ENCODE measurements around the gene CELSR1. TPM values are rescaled to one million over a fixed set of nuclear protein-coding genes. Genes with fewer than 3 reads are reported as not detected.

Gene CELSR1
- total RNA-seq, 1 donor from 2014 or later: 7.7 TPM

DNA sequence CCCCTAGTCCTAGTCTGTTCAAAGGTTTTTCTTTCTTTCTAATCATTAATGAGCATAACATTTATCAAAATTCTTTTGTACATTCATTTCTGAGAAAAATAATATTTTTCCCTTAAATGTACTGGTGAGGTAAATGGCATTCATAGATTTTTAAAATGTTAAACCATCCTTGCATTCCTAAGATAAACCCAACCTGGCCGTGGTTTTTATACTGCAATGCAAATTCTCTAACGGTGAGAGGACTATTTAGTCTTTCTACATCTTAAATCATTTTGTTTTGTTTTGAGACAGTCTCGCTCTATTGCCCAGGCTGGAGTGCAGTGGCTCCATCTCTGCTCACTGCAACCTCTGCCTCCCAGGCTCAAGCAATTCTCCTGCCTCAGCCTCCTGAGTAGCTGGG is 161.3 kb downstream of the CELSR1 start:
- TF ChIP-seq, protein P1, sequence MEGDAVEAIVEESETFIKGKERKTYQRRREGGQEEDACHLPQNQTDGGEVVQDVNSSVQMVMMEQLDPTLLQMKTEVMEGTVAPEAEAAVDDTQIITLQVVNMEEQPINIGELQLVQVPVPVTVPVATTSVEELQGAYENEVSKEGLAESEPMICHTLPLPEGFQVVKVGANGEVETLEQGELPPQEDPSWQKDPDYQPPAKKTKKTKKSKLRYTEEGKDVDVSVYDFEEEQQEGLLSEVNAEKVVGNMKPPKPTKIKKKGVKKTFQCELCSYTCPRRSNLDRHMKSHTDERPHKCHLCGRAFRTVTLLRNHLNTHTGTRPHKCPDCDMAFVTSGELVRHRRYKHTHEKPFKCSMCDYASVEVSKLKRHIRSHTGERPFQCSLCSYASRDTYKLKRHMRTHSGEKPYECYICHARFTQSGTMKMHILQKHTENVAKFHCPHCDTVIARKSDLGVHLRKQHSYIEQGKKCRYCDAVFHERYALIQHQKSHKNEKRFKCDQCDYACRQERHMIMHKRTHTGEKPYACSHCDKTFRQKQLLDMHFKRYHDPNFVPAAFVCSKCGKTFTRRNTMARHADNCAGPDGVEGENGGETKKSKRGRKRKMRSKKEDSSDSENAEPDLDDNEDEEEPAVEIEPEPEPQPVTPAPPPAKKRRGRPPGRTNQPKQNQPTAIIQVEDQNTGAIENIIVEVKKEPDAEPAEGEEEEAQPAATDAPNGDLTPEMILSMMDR (IDR thresholded peaks at IDR 0.05; ENCODE audit: unreplicated experiment): no peak
- H3K4me1 Mint-ChIP-seq (ENCODE audit: unreplicated experiment): peaks cover 10% of the 10 kb centered on the region
- H3K4me3 Mint-ChIP-seq (ENCODE audit: unreplicated experiment): peak overlapping the region; percentile 37
- H3K9me3 Mint-ChIP-seq (ENCODE audit: unreplicated experiment): peaks cover 4% of the 10 kb centered on the region
- H3K27ac Mint-ChIP-seq (ENCODE audit: unreplicated experiment): peak overlapping the region; percentile 11
- no peak for DNase-seq (ENCODE audit: low spot score)
- H3K36me3 Mint-ChIP-seq (ENCODE audit: low read depth, unreplicated experiment): peaks cover 14% of the 10 kb centered on the region
- peaks cover 14% of the 10 kb centered on the region for H3K27me3 Mint-ChIP-seq (ENCODE audit: unreplicated experiment)

- DNase-seq (ENCODE audit: low spot score): no peak
- no peak overlapping the region for H3K27ac Mint-ChIP-seq (ENCODE audit: unreplicated experiment)
- TF ChIP-seq, protein P1 (IDR thresholded peaks at IDR 0.05; ENCODE audit: unreplicated experiment): no peak
- peaks cover 10% of the 10 kb centered on the region for H3K4me1 Mint-ChIP-seq (ENCODE audit: unreplicated experiment)
- H3K36me3 Mint-ChIP-seq (ENCODE audit: low read depth, unreplicated experiment): peaks cover 14% of the 10 kb centered on the region
- H3K4me3 Mint-ChIP-seq (ENCODE audit: unreplicated experiment): peak overlapping the region; percentile 65
- peaks cover 4% of the 10 kb centered on the region for H3K9me3 Mint-ChIP-seq (ENCODE audit: unreplicated experiment)
- peaks cover 17% of the 10 kb centered on the region for H3K27me3 Mint-ChIP-seq (ENCODE audit: unreplicated experiment)
These were observed 162.6 kb downstream of the CELSR1 start for GRCh38 chr22:46374663-46375474.

- no peak for DNase-seq (ENCODE audit: low spot score)
- Mint-ChIP-seq H3K4me1 (ENCODE audit: unreplicated experiment) (peaks cover 10% of the 10 kb centered on the region), H3K4me3 (ENCODE audit: unreplicated experiment) (peak overlapping the region; percentile 21), H3K36me3 (ENCODE audit: low read depth, unreplicated experiment) (peaks cover 14% of the 10 kb centered on the region), H3K27ac (ENCODE audit: unreplicated experiment) (no peak overlapping the region), H3K27me3 (ENCODE audit: unreplicated experiment) (peaks cover 17% of the 10 kb centered on the region), H3K9me3 (ENCODE audit: unreplicated experiment) (peaks cover 4% of the 10 kb centered on the region)
- TF ChIP-seq, protein P1 (IDR thresholded peaks at IDR 0.05; ENCODE audit: unreplicated experiment): no peak
These were observed 163.3 kb downstream of the CELSR1 start for GRCh38 chr22:46373921-46374662.

DNA sequence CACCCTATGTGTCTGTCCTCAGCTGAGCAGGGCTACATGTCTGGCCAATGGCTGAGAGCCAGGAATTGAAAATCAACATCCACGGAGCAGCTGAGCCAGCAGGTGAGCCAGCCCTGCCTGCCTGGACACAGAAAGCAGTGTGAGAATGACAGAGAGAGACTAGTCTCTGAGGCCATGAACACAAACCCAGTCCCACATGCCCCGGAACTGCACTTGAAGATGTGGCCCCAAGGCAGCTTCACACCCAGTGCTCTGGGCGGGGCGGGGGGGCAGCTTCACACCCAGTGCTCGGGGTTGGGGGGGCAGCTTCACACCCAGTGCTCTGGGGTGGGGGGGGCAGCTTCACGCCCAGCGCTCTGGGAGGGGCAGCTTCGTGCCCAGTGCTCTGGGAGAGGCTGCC is 164.3 kb downstream of the CELSR1 start:
- H3K27me3 Mint-ChIP-seq (ENCODE audit: unreplicated experiment): peaks cover 17% of the 10 kb centered on the region
- H3K27ac Mint-ChIP-seq (ENCODE audit: unreplicated experiment): no peak overlapping the region
- TF ChIP-seq, protein P1 (IDR thresholded peaks at IDR 0.05; ENCODE audit: unreplicated experiment): no peak
- DNase-seq (ENCODE audit: low spot score): no peak
- peaks cover 10% of the 10 kb centered on the region for H3K4me1 Mint-ChIP-seq (ENCODE audit: unreplicated experiment)
- H3K9me3 Mint-ChIP-seq (ENCODE audit: unreplicated experiment): peaks cover 4% of the 10 kb centered on the region
- peaks cover 14% of the 10 kb centered on the region for H3K36me3 Mint-ChIP-seq (ENCODE audit: low read depth, unreplicated experiment)
- H3K4me3 Mint-ChIP-seq (ENCODE audit: unreplicated experiment): no peak overlapping the region

GRCh38 chr22:46372686-46373085 is 164.7 kb downstream of the CELSR1 start:
- H3K4me3 Mint-ChIP-seq (ENCODE audit: unreplicated experiment): no peak overlapping the region
- DNase-seq (ENCODE audit: low spot score): no peak
- H3K4me1 Mint-ChIP-seq (ENCODE audit: unreplicated experiment): peaks cover 10% of the 10 kb centered on the region
- H3K27me3 Mint-ChIP-seq (ENCODE audit: unreplicated experiment): peaks cover 17% of the 10 kb centered on the region
- TF ChIP-seq, protein P1 (IDR thresholded peaks at IDR 0.05; ENCODE audit: unreplicated experiment): no peak
- no peak overlapping the region for H3K27ac Mint-ChIP-seq (ENCODE audit: unreplicated experiment)
- peaks cover 14% of the 10 kb centered on the region for H3K36me3 Mint-ChIP-seq (ENCODE audit: low read depth, unreplicated experiment)
- peaks cover 4% of the 10 kb centered on the region for H3K9me3 Mint-ChIP-seq (ENCODE audit: unreplicated experiment)

Data from endothelial cell (in vitro differentiated cells).